Activated T-cell treated with anti-CD3 and anti-CD28 coated beads for 1 hour (primary cell): ENCODE measurements around the gene SYT11.
"Not testable (repeated sequence)": the region's sequence is repeated elsewhere in the genome, so short reads cannot be mapped to it uniquely, and the experiment has no call there.

Experiments
- DNase-seq: peaks from one replicate; pipeline ENCODE4 v3.0.0-alpha.2; 2020; ENCODE audit warnings: low read depth

Gene SYT11

GRCh38 chr1:155899683-155900082 is 40.3 kb downstream of the SYT11 start:
- DNase-seq = no peak

GRCh38 chr1:155900161-155900560 is 40.8 kb downstream of the SYT11 start:
- DNase-seq = no peak

- no peak for DNase-seq
These were observed 44.9 kb downstream of the SYT11 start for GRCh38 chr1:155904261-155904660.

GRCh38 chr1:155909894-155910293 is 50.5 kb downstream of the SYT11 start:
- no peak for DNase-seq

- no peak for DNase-seq
These were observed 51.3 kb downstream of the SYT11 start for GRCh38 chr1:155910621-155911121.

- peak; percentile 80 for DNase-seq
These were observed 52.0 kb downstream of the SYT11 start, which contains the start of gene RIT1 for GRCh38 chr1:155911156-155912055. TSS of gene RIT1 (minus strand) at chr1:155911349. CDS start at chr1:155910761, 588 bp downstream.

- no peak for DNase-seq
These were observed 52.7 kb downstream of the SYT11 start for GRCh38 chr1:155912056-155912536.

- no peak for DNase-seq
These were observed 54.8 kb downstream of the SYT11 start for GRCh38 chr1:155913969-155914757.

GRCh38 chr1:155918660-155919059 is 59.3 kb downstream of the SYT11 start:
- DNase-seq = no peak

GRCh38 chr1:155919801-155920200 is 60.4 kb downstream of the SYT11 start:
- DNase-seq = no peak

- DNase-seq = no peak
These were observed 61.4 kb downstream of the SYT11 start for GRCh38 chr1:155920717-155921116.

- DNase-seq = no peak
These were observed 66.1 kb downstream of the SYT11 start for GRCh38 chr1:155925506-155925905.

GRCh38 chr1:155929057-155929456 is 69.7 kb downstream of the SYT11 start:
- DNase-seq = no peak

GRCh38 chr1:155930725-155931124 is 71.4 kb downstream of the SYT11 start:
- DNase-seq = not testable (repeated sequence)

GRCh38 chr1:155931332-155932038 is 72.1 kb downstream of the SYT11 start:
- DNase-seq = no peak

- no peak for DNase-seq
These were observed 72.7 kb downstream of the SYT11 start for GRCh38 chr1:155932081-155932480.

GRCh38 chr1:155932487-155932886 is 73.1 kb downstream of the SYT11 start:
- no peak for DNase-seq

- DNase-seq = no peak
These were observed 74.3 kb downstream of the SYT11 start for GRCh38 chr1:155933591-155934096.

- DNase-seq = peak; percentile 88
These were observed 74.9 kb downstream of the SYT11 start, which contains the start of gene KHDC4 for GRCh38 chr1:155934097-155934935. TSS of gene KHDC4 (minus strand) at chr1:155934413. CDS start at chr1:155934373, 40 bp downstream.
